Measurements from ENCODE around the gene ASCL5.

DNA sequence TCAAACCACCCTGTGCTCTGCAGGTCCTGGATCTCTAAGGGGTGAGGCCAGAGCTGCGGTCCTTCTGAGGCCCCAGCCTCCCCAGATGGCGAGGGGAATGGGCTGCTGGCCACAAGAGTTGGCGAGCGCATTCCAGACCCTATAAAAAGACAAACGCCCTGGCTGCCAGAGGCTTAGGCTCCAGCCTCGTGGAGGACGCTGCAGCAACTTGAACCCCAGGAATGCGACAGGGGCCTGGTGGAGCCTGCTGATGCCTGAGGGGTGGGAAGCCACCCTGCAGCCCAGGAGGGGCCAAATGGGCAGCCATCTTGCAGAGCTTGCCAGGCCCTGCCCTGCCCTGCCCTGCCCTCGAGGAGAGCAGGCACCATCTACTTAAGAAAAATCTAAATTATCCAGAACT lies 23.3 kb downstream of the ASCL5 start:
- no peak for TF ChIP-seq EZH2 (IDR thresholded peaks at IDR 0.05; ENCODE audit: borderline replicate concordance, low read depth, low read length, poor library complexity, severe bottlenecking)
- TF ChIP-seq, protein P1, sequence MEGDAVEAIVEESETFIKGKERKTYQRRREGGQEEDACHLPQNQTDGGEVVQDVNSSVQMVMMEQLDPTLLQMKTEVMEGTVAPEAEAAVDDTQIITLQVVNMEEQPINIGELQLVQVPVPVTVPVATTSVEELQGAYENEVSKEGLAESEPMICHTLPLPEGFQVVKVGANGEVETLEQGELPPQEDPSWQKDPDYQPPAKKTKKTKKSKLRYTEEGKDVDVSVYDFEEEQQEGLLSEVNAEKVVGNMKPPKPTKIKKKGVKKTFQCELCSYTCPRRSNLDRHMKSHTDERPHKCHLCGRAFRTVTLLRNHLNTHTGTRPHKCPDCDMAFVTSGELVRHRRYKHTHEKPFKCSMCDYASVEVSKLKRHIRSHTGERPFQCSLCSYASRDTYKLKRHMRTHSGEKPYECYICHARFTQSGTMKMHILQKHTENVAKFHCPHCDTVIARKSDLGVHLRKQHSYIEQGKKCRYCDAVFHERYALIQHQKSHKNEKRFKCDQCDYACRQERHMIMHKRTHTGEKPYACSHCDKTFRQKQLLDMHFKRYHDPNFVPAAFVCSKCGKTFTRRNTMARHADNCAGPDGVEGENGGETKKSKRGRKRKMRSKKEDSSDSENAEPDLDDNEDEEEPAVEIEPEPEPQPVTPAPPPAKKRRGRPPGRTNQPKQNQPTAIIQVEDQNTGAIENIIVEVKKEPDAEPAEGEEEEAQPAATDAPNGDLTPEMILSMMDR (conservative IDR thresholded peaks at IDR 0.05; ENCODE audit: low read depth, low read length) = no peak
